HepG2 (cell line): ENCODE data around the gene LRRC45. TPM values are rescaled to one million over a fixed set of nuclear protein-coding genes. Genes with fewer than 3 reads are reported as not detected.

Source experiments
- ATAC-seq: fragments of 200-7000 bp; cut with Tn5 transposase; 3 replicates; pipeline ENCODE4 v1.9.1; 2020; ENCODE audit warnings: mild to moderate bottlenecking, moderate library complexity
- BruUV-seq: library from RNA; stranded (reverse); fragments of 400-500 nt; replicated peaks from 2 replicates; lab custom pipeline; 2021; lab: Mats Ljungman, UMichigan
- CTCF ChIA-PET: fragments of 300-600 bp; formaldehyde crosslinking; extraction: SDS; loops from one replicate; lab custom pipeline; 2021; ENCODE audit warnings: low total read pairs, inconsistent platforms, low intra/inter-chr PET ratio; lab: Yijun Ruan, JAX
- POLR2A ChIA-PET: fragments of 350-600 bp; sonication (Branson Sonifier 250); formaldehyde crosslinking; loops from one replicate; lab custom pipeline; 2020; ENCODE audit warnings: antibody characterized with exemption, inconsistent platforms; lab: Yijun Ruan, JAX
- DNase-seq: peaks from one replicate; pipeline ENCODE4 v3.0.0-alpha.2; 2015; ENCODE audit warnings: low spot score
- FAIRE-seq: peaks from 3 replicates; lab custom pipeline; 2011; peaks lifted over from hg19 to GRCh38; lab: Jason Lieb, UNC
- H2AFZ ChIP-seq: one replicate; pipeline ENCODE4 v1.6.1; 2011; ENCODE audit warnings: low read length, inconsistent platforms
- H3K27ac ChIP-seq: fragments of 300-600 bp; 3 replicates; pipeline ENCODE4 v1.8.0; 2011; ENCODE audit warnings: mixed run types, mild to moderate bottlenecking, mixed read lengths, low read length, inconsistent platforms; ENCODE audit not compliant: insufficient read depth; ENCODE audit errors: extremely low read length
- H3K27me3 ChIP-seq, 2 experiments: fragments of 200-600 bp in 1 of 2; 2 replicates in 1 of 2; 3 replicates in 1 of 2; pipeline versions ENCODE4 v1.6.0 to v1.8.0; 2011; ENCODE audit warnings: low read length in 2 of 2, mild to moderate bottlenecking in 2 of 2, moderate library complexity in 2 of 2, inconsistent platforms in 1 of 2; ENCODE audit not compliant: insufficient read depth in 2 of 2, control insufficient read depth in 1 of 2
- H3K36me3 ChIP-seq, 2 experiments: fragments of 200-600 bp in 1 of 2; replicated peaks in 1 of 2; 2 replicates in 1 of 2; 3 replicates in 1 of 2; pipeline versions ENCODE4 v1.5.1 to v1.8.0; 2011; ENCODE audit warnings: low read length in 2 of 2, inconsistent platforms in 1 of 2; ENCODE audit not compliant: insufficient read depth in 2 of 2, control insufficient read depth in 1 of 2
- H3K4me1 ChIP-seq: 2 replicates; pipeline ENCODE4 v1.5.1; 2012; ENCODE audit warnings: low read length, inconsistent platforms; ENCODE audit not compliant: insufficient read depth
- H3K4me2 ChIP-seq: 2 replicates; pipeline ENCODE4 v1.6.0; 2011; ENCODE audit warnings: low read depth, low read length, inconsistent platforms
- H3K4me3 ChIP-seq, 3 experiments: fragments of 200-600 bp in 1 of 3; sonication (generic), shearing (Covaris generic) in 1 of 3; replicated peaks in 1 of 3; 2 replicates each; pipeline ENCODE4 v1.5.1; 2011 to 2016; ENCODE audit warnings: low read length in 3 of 3, inconsistent platforms in 2 of 3, low read depth in 2 of 3, mild to moderate bottlenecking in 2 of 3, control low read depth in 1 of 3, mixed read lengths in 1 of 3; ENCODE audit not compliant: insufficient read depth in 1 of 3
- H3K79me2 ChIP-seq: one replicate; pipeline ENCODE4 v1.6.1; 2011; ENCODE audit warnings: low read length, inconsistent platforms; ENCODE audit not compliant: insufficient read depth
- H3K9ac ChIP-seq: 2 replicates; pipeline ENCODE4 v1.6.0; 2011; ENCODE audit warnings: mild to moderate bottlenecking, low read depth, low read length, inconsistent platforms; ENCODE audit not compliant: insufficient read depth
- H3K9me3 ChIP-seq: 2 replicates; pipeline ENCODE4 v1.5.1; 2012; ENCODE audit warnings: mild to moderate bottlenecking, low read length
- H4K20me1 ChIP-seq: 2 replicates; pipeline ENCODE4 v1.6.0; 2011; ENCODE audit warnings: inconsistent platforms, mild to moderate bottlenecking, low read length, moderate library complexity; ENCODE audit not compliant: insufficient read depth
- ATF7-NPFF ChIP-seq: sonication (generic); formaldehyde crosslinking; IDR thresholded peaks from 2 replicates; pipeline ENCODE4 v1.8.1; 2023; ENCODE audit warnings: mild to moderate bottlenecking, low read depth, missing genetic modification reagents, moderate library complexity
- CSRNP1 ChIP-seq: sonication (generic); formaldehyde crosslinking; IDR thresholded peaks from 2 replicates; pipeline ENCODE4 v1.8.1; 2023; ENCODE audit warnings: mild to moderate bottlenecking, missing genetic modification reagents
- FOXJ3 ChIP-seq: sonication (generic); formaldehyde crosslinking; IDR thresholded peaks from 2 replicates; pipeline ENCODE4 v1.4.0; 2020; ENCODE audit warnings: missing genetic modification reagents, mild to moderate bottlenecking, borderline replicate concordance
- HOXA9 ChIP-seq: sonication (generic); formaldehyde crosslinking; IDR thresholded peaks from 2 replicates; pipeline ENCODE4 v1.8.1; 2022; ENCODE audit warnings: missing genetic modification reagents, mild to moderate bottlenecking, moderate library complexity, borderline replicate concordance
- MLLT10 ChIP-seq: sonication (generic); formaldehyde crosslinking; IDR thresholded peaks from 2 replicates; pipeline ENCODE4 v1.4.0; 2020; ENCODE audit warnings: missing genetic modification reagents
- RBFOX2 ChIP-seq: fragments of 200-400 bp; formaldehyde crosslinking; IDR thresholded peaks from 2 replicates; pipeline ENCODE4 v1.6.1; 2017; ENCODE audit warnings: low read depth, mild to moderate bottlenecking, low read length
- SIN3A ChIP-seq: IDR thresholded peaks from 2 replicates; pipeline ENCODE4 v1.6.1; 2011; ENCODE audit warnings: low read depth, mild to moderate bottlenecking, control low read depth, low read length, borderline replicate concordance
- ZBED4 ChIP-seq: sonication (generic); formaldehyde crosslinking; IDR thresholded peaks from 2 replicates; pipeline ENCODE4 v1.4.0; 2020; ENCODE audit warnings: missing genetic modification reagents, borderline replicate concordance
- ZBTB7B ChIP-seq: sonication (generic); formaldehyde crosslinking; IDR thresholded peaks from 2 replicates; pipeline ENCODE4 v1.4.0; 2020; ENCODE audit warnings: missing genetic modification reagents
- ZNF510 ChIP-seq: sonication (generic); formaldehyde crosslinking; IDR thresholded peaks from 2 replicates; pipeline ENCODE4 v1.4.0; 2020; ENCODE audit warnings: low read depth, mild to moderate bottlenecking, missing genetic modification reagents
- WGBS: methylation state at CpG from one replicate; pipeline ENCODE4 v1.1.6; 2017; ENCODE audit warnings: low lambda C conversion rate; 5-methylcytosine and 5-hydroxymethylcytosine counted together
- in situ Hi-C: cut with HindIII; loops from 2 replicates; pipeline ENCODE4 v1.10.0; 2017; ENCODE audit warnings: low pct_unique_long_range_greater_than_20kb; ENCODE audit not compliant: extremely low pct_ligation_motif_present
- intact Hi-C: fragments of 100-400 bp; cut with micrococcal nuclease; formaldehyde crosslinking; loops from one replicate; pipeline ENCODE4 v1.10.0; 2022; ENCODE audit not compliant: unreplicated experiment
- polyA plus RNA-seq, 8 experiments: library from polyadenylated mRNA; depleted of rRNA in 3 of 8; stranded (reverse) in 7 of 8; unstranded in 1 of 8; fragments of >200 nt; fragmentation: Illumina TruSeq in 4 of 8; extraction: Trizol in 4 of 8; gene quantifications; 2 replicates each; pipeline versions ENCODE4 v1.2.1 to v1.2.3, GENCODE V29; 2011 to 2016; ENCODE audit warnings: low read depth in 4 of 8, missing spikeins in 1 of 8, mixed read lengths in 1 of 8; ENCODE audit not compliant: insufficient read depth in 1 of 8
- total RNA-seq, 5 experiments: library from RNA; depleted of rRNA; stranded (reverse); fragments of >200 nt; fragmentation: Illumina TruSeq; extraction: Trizol; gene quantifications; 2 replicates each; pipeline ENCODE4 v1.2.3, GENCODE V29; 2016; ENCODE audit warnings: low read depth in 1 of 5
- TF ChIP-seq, protein P1 (sequence below): IDR thresholded peaks from 2 replicates; pipeline ENCODE4 v1.6.1; 2016; ENCODE audit warnings: low read depth

Gene LRRC45
- total and polyA plus RNA-seq, 2 of the 13 experiments (the other 11 are each of a cell fraction or from before 2014, with no cell fraction given), result 11.6 to 48.1 TPM

DNA sequence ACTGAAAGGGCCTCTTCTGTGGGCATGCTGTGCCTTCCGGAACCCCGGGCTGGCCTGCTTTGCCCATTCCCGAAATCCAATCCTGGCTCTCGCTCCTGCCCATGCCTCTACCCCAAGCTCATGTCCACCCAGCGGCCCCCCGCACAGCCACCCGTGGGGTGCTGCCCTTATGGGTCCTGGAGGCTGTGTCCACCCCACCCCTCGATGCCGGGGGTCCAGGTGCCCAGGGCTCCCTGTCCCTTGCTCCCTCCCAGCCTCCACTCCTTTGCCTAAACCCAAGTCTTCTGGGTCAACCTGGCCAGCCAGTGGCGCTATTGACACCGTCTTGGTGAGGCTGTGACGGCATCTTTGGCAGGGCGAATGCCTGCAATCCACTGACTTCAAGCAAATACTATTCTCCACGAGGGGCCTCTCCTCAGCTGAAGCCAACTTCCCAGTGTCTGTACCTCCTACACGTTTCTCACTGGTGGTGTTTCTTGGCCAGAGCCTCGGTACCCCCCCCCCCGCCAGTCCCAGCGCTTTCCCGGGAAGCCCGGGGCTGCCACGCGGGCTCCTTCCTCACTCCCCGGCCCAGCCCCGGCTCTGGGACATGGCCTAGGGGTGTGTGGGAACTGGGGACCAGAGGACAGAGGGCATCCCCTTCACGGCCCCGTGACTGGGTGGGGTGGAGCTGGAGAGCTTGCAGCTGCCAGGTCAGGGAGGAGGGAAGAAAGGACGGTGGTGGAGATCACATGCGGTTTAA is 54.7 kb downstream of the LRRC45 start (continued):
- TF ChIP-seq CSRNP1 (CRISPR knock-in tag) (0 out of 2 replicates have a peak, but pooled peaks have one; percentile 34), SIN3A (0 out of 2 replicates have a peak, but pooled peaks have one; percentile 6), ATF7-NPFF (0 out of 2 replicates have a peak, but pooled peaks have one; percentile 1)
- TF ChIP-seq, protein P1, sequence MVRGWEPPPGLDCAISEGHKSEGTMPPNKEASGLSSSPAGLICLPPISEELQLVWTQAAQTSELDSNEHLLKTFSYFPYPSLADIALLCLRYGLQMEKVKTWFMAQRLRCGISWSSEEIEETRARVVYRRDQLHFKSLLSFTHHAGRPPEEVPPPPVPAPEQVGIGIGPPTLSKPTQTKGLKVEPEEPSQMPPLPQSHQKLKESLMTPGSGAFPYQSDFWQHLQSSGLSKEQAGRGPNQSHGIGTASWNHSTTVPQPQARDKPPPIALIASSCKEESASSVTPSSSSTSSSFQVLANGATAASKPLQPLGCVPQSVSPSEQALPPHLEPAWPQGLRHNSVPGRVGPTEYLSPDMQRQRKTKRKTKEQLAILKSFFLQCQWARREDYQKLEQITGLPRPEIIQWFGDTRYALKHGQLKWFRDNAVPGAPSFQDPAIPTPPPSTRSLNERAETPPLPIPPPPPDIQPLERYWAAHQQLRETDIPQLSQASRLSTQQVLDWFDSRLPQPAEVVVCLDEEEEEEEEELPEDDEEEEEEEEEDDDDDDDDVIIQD (CRISPR knock-in tag), result no peak

DNA sequence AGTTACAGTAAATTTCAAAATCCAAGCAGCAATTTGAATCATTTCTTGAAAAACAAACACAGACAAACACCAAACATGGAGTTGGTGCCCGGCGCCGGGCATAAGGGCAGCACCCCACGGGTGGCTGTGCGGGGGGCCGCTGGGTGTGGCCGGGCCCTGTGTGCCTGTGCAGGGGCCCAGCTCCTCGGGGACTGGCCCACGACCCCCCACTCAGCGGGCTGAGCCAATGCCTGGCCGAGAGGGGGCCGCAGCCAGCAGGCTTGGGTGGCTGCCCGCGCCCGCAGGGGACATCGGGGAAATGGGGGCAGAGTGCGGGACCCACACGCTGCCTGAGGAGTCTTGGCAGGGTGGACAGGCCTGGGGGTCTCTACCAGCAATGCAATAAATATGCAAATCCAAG is 55.3 kb downstream of the LRRC45 start:
- Histone ChIP-seq H2AFZ (no peak overlapping the region), H3K79me2 (no peaks in the 10 kb centered on the region), H3K4me1 (peaks cover 12% of the 10 kb centered on the region), H3K27me3 (no peaks in the 10 kb centered on the region), H3K4me3 (no peak overlapping the region), H3K9ac (no peak overlapping the region), H4K20me1 (peaks cover 38% of the 10 kb centered on the region), H3K9me3 (no peaks in the 10 kb centered on the region), H3K4me2 (no peak overlapping the region), H3K36me3 (peaks cover 39 to 49% of the 10 kb centered on the region in 2 experiments), H3K27ac (no peak overlapping the region)
- ChIA-PET CTCF (interaction anchor here (0.6 kb wide), 1 partner anchor 48 kb away, joined by 3 read pairs; no protein-coding TSS in a partner anchor), POLR2A (interaction anchor here (1.4 to 1.9 kb wide), 2 partner anchors 13 to 17 kb away, joined by 4 to 6 read pairs; partner anchors contain the start of gene DUS1L)
- FAIRE-seq, result no peak
- intact Hi-C loops (no loop called here), in situ Hi-C loops (no loop called here)
- TF ChIP-seq MLLT10 (CRISPR knock-in tag), result no peak
- no peak for TF ChIP-seq ZNF510 (CRISPR knock-in tag)
- peak; percentile 57; the same call in 1 of the 2 replicates for TF ChIP-seq RBFOX2
- TF ChIP-seq ZBED4 (CRISPR knock-in tag), result no peak
- 0 out of 2 replicates have a peak, but pooled peaks have one; percentile 9 for TF ChIP-seq ZBTB7B (CRISPR knock-in tag)
- no peak for TF ChIP-seq FOXJ3 (CRISPR knock-in tag)
- no peak for TF ChIP-seq HOXA9 (CRISPR knock-in tag)
- ATAC-seq, result no peak
- WGBS, result 98% methylated on average over 11 of the region's 18 CpGs
- no TSS peak for BruUV-seq
- no peak for DNase-seq
